T-helper 17 cell (primary cell): ENCODE results near the gene HPS1. TPM values are rescaled to one million over a fixed set of nuclear protein-coding genes. Genes with fewer than 3 reads are reported as not detected.
"Not testable (repeated sequence)": the region's sequence is repeated elsewhere in the genome, so short reads cannot be mapped to it uniquely, and the experiment has no call there.

ENCODE experiments used
- ATAC-seq: fragments of 150-1000 bp; cut with Tn5 transposase; 2 replicates; pipeline ENCODE4 v1.10.0; 2021; ENCODE audit warnings: mild to moderate bottlenecking, moderate library complexity
- DNase-seq, 3 donors: peaks; one replicate each; pipeline versions ENCODE4 v3.0.0 to v3.0.0-alpha.2; 2020 to 2021
- H3K9me3 ChIP-seq: one replicate; pipeline ENCODE4 v1.7.0; 2013; ENCODE audit warnings: low read length, mild to moderate bottlenecking; ENCODE audit not compliant: control insufficient read depth, poor library complexity, severe bottlenecking
- H3K27ac Mint-ChIP-seq: one replicate; pipeline ENCODE4 v1.8.0; 2022; ENCODE audit warnings: mild to moderate bottlenecking, moderate library complexity, mixed read lengths
- H3K27me3 Mint-ChIP-seq: one replicate; pipeline ENCODE4 v1.8.0; 2022; ENCODE audit warnings: mixed read lengths
- H3K36me3 Mint-ChIP-seq: one replicate; pipeline ENCODE4 v1.8.0; 2022; ENCODE audit warnings: low read depth, mixed read lengths
- H3K4me1 Mint-ChIP-seq: one replicate; pipeline ENCODE4 v1.8.0; 2022; ENCODE audit warnings: mild to moderate bottlenecking, mixed read lengths
- H3K4me3 Mint-ChIP-seq: one replicate; pipeline ENCODE4 v1.8.0; 2022; ENCODE audit warnings: mild to moderate bottlenecking, moderate library complexity, mixed read lengths
- total RNA-seq, 4 donors: library from RNA in 2 of 4; stranded (reverse) in 2 of 4; gene quantifications; one replicate each; pipeline ENCODE4 v1.2.3 and lab custom pipeline; 2022 to 2026

HPS1 gene
- total RNA-seq, 2 donors from 2014 or later = 76.5 to 79.3 TPM

GRCh38 chr10:98396096-98397063, 50.4 kb downstream of the HPS1 start:
- no peaks in the 10 kb centered on the region for H3K27me3 Mint-ChIP-seq
- no peak overlapping the region for H3K27ac Mint-ChIP-seq
- peaks cover 18% of the 10 kb centered on the region for H3K4me1 Mint-ChIP-seq
- no peak for ATAC-seq
- H3K9me3 ChIP-seq = no peaks in the 10 kb centered on the region
- H3K36me3 Mint-ChIP-seq = peaks cover 15% of the 10 kb centered on the region
- H3K4me3 Mint-ChIP-seq = no peak overlapping the region
- no peak for DNase-seq

GRCh38 chr10:98394851-98395440, 51.8 kb downstream of the HPS1 start:
- Mint-ChIP-seq H3K4me3 (no peak overlapping the region), H3K27me3 (no peaks in the 10 kb centered on the region), H3K4me1 (peaks cover 28% of the 10 kb centered on the region), H3K27ac (peak overlapping the region; percentile 59), H3K36me3 (peaks cover 12% of the 10 kb centered on the region)
- DNase-seq (no peak), ATAC-seq (no peak)
- no peaks in the 10 kb centered on the region for H3K9me3 ChIP-seq

GRCh38 chr10:98391578-98391991, 55.1 kb downstream of the HPS1 start:
- DNase-seq (no peak), ATAC-seq (no peak)
- Mint-ChIP-seq H3K27ac (peak overlapping the region; percentile 56), H3K4me1 (peaks cover 40% of the 10 kb centered on the region), H3K36me3 (peaks cover 12% of the 10 kb centered on the region), H3K27me3 (no peaks in the 10 kb centered on the region), H3K4me3 (peak overlapping the region; percentile 82)
- no peaks in the 10 kb centered on the region for H3K9me3 ChIP-seq

GRCh38 chr10:98391065-98391464, 55.7 kb downstream of the HPS1 start:
- DNase-seq (no peak), ATAC-seq (no peak)

GRCh38 chr10:98390406-98390805, 56.3 kb downstream of the HPS1 start:
- Mint-ChIP-seq H3K36me3 (peaks cover 15% of the 10 kb centered on the region), H3K27me3 (no peaks in the 10 kb centered on the region), H3K4me3 (no peak overlapping the region), H3K27ac (no peak overlapping the region), H3K4me1 (peaks cover 41% of the 10 kb centered on the region)
- ATAC-seq = no peak
- DNase-seq = no peak
- no peaks in the 10 kb centered on the region for H3K9me3 ChIP-seq

More at GRCh38 chr10:98391065-98391464, 55.7 kb downstream of the HPS1 start:
- Mint-ChIP-seq H3K36me3 (peaks cover 12% of the 10 kb centered on the region), H3K27ac (peak overlapping the region; percentile 56), H3K4me1 (peaks cover 40% of the 10 kb centered on the region), H3K4me3 (peak overlapping the region; percentile 82), H3K27me3 (no peaks in the 10 kb centered on the region)
- no peaks in the 10 kb centered on the region for H3K9me3 ChIP-seq

GRCh38 chr10:98389398-98389797, 57.3 kb downstream of the HPS1 start:
- H3K9me3 ChIP-seq = no peaks in the 10 kb centered on the region
- Mint-ChIP-seq H3K36me3 (peaks cover 15% of the 10 kb centered on the region), H3K4me3 (no peak overlapping the region), H3K27me3 (no peaks in the 10 kb centered on the region), H3K27ac (no peak overlapping the region), H3K4me1 (peaks cover 41% of the 10 kb centered on the region)
- DNase-seq (no peak), ATAC-seq (no peak)

GRCh38 chr10:98388101-98388655, 58.6 kb downstream of the HPS1 start:
- Mint-ChIP-seq H3K4me3 (no peak overlapping the region), H3K36me3 (peaks cover 8% of the 10 kb centered on the region), H3K27ac (no peak overlapping the region), H3K4me1 (peaks cover 33% of the 10 kb centered on the region), H3K27me3 (no peaks in the 10 kb centered on the region)
- no peaks in the 10 kb centered on the region for H3K9me3 ChIP-seq
- DNase-seq (no peak), ATAC-seq (no peak)

- no peak overlapping the region for H3K27ac Mint-ChIP-seq
- peaks cover 10% of the 10 kb centered on the region for H3K4me1 Mint-ChIP-seq
- H3K9me3 ChIP-seq = no peaks in the 10 kb centered on the region
- DNase-seq = no peak
- no peak overlapping the region for H3K4me3 Mint-ChIP-seq
- H3K27me3 Mint-ChIP-seq = no peaks in the 10 kb centered on the region
- H3K36me3 Mint-ChIP-seq = peaks cover 5% of the 10 kb centered on the region
- ATAC-seq = no peak
Measured at GRCh38 chr10:98384531-98385133, 62.1 kb downstream of the HPS1 start.

- Mint-ChIP-seq H3K4me3 (no peak overlapping the region), H3K27me3 (no peaks in the 10 kb centered on the region), H3K4me1 (peaks cover 5% of the 10 kb centered on the region), H3K27ac (no peak overlapping the region), H3K36me3 (peaks cover 5% of the 10 kb centered on the region)
- H3K9me3 ChIP-seq = no peaks in the 10 kb centered on the region
- ATAC-seq (no peak), DNase-seq (no peak)
Measured at GRCh38 chr10:98383869-98384268, 62.9 kb downstream of the HPS1 start.

- DNase-seq, ATAC-seq, H3K9me3 ChIP-seq, H3K27me3 Mint-ChIP-seq, H3K27ac Mint-ChIP-seq, H3K4me3 Mint-ChIP-seq, H3K36me3 Mint-ChIP-seq, H3K4me1 Mint-ChIP-seq: not testable (repeated sequence)
Measured at GRCh38 chr10:98383134-98383667, 63.5 kb downstream of the HPS1 start.

GRCh38 chr10:98382691-98383101, 64.0 kb downstream of the HPS1 start:
- Mint-ChIP-seq H3K27me3 (no peaks in the 10 kb centered on the region), H3K4me1 (peaks cover 2% of the 10 kb centered on the region), H3K27ac (no peak overlapping the region), H3K36me3 (peaks cover 7% of the 10 kb centered on the region), H3K4me3 (no peak overlapping the region)
- no peak for DNase-seq
- H3K9me3 ChIP-seq = no peaks in the 10 kb centered on the region
- no peak for ATAC-seq

- Mint-ChIP-seq H3K4me3 (no peak overlapping the region), H3K27me3 (peaks cover 3% of the 10 kb centered on the region), H3K27ac (no peak overlapping the region), H3K4me1 (peaks cover 2% of the 10 kb centered on the region), H3K36me3 (peaks cover 7% of the 10 kb centered on the region)
- ATAC-seq (no peak), DNase-seq (no peak)
- H3K9me3 ChIP-seq = no peaks in the 10 kb centered on the region
Measured at GRCh38 chr10:98380493-98381339, 66.0 kb downstream of the HPS1 start.
